NT2/D1 (cell line): ENCODE data around the gene SRSF4.

Experiments
- SUZ12 ChIP-seq: IDR thresholded peaks from 2 replicates; pipeline ENCODE4 v1.6.1; 2011; ENCODE audit not compliant: insufficient read length, insufficient read depth; ENCODE audit errors: extremely low read depth
- ZNF274 ChIP-seq: IDR thresholded peaks from 2 replicates; pipeline ENCODE4 v1.6.1; 2011; ENCODE audit warnings: mild to moderate bottlenecking, low read depth, low read length

DNA sequence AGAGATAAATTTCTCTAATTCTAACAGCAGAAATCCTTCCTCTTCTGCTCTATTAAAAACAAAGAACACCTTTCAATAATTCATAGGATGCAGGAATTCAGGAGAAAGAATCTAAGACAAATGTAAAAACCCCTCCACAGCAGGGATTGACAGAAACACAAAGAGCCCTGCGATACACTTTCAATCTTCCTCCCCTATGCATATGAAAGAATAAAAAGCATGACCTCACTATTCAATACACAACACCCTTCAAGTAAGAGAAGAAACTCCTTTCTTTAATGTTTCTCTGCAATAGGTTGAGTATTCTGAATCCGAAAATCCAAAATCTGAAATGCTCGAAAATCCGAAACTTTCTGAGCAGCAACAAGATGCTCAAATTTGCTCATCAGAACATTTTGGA, 17.1 kb downstream of the SRSF4 start:
- TF ChIP-seq ZNF274: no peak
- no peak for TF ChIP-seq SUZ12
